ENCODE data around the gene CAPN1.

GRCh38 chr11:65156256-65156655, 25.5 kb upstream of the CAPN1 start:
- TF ChIP-seq CTCF (IDR thresholded peaks at IDR 0.05) (no peak), POLR2AphosphoS5 (IDR thresholded peaks at IDR 0.05; ENCODE audit: low read depth, low read length) (no peak), EZH2phosphoT487 (IDR thresholded peaks at IDR 0.05; ENCODE audit: borderline replicate concordance, low read depth) (no peak), TAF1 (IDR thresholded peaks at IDR 0.05; ENCODE audit: borderline replicate concordance, low read depth, low read length) (no peak), YY1 (IDR thresholded peaks at IDR 0.05; ENCODE audit: low read depth) (no peak), GATA2 (CRISPR knock-in tag; IDR thresholded peaks at IDR 0.05) (no peak)
- TF ChIP-seq, protein P1, sequence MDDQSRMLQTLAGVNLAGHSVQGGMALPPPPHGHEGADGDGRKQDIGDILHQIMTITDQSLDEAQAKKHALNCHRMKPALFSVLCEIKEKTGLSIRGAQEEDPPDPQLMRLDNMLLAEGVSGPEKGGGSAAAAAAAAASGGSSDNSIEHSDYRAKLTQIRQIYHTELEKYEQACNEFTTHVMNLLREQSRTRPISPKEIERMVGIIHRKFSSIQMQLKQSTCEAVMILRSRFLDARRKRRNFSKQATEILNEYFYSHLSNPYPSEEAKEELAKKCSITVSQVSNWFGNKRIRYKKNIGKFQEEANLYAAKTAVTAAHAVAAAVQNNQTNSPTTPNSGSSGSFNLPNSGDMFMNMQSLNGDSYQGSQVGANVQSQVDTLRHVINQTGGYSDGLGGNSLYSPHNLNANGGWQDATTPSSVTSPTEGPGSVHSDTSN (IDR thresholded peaks at IDR 0.05), result no peak
- TF ChIP-seq, protein P2, sequence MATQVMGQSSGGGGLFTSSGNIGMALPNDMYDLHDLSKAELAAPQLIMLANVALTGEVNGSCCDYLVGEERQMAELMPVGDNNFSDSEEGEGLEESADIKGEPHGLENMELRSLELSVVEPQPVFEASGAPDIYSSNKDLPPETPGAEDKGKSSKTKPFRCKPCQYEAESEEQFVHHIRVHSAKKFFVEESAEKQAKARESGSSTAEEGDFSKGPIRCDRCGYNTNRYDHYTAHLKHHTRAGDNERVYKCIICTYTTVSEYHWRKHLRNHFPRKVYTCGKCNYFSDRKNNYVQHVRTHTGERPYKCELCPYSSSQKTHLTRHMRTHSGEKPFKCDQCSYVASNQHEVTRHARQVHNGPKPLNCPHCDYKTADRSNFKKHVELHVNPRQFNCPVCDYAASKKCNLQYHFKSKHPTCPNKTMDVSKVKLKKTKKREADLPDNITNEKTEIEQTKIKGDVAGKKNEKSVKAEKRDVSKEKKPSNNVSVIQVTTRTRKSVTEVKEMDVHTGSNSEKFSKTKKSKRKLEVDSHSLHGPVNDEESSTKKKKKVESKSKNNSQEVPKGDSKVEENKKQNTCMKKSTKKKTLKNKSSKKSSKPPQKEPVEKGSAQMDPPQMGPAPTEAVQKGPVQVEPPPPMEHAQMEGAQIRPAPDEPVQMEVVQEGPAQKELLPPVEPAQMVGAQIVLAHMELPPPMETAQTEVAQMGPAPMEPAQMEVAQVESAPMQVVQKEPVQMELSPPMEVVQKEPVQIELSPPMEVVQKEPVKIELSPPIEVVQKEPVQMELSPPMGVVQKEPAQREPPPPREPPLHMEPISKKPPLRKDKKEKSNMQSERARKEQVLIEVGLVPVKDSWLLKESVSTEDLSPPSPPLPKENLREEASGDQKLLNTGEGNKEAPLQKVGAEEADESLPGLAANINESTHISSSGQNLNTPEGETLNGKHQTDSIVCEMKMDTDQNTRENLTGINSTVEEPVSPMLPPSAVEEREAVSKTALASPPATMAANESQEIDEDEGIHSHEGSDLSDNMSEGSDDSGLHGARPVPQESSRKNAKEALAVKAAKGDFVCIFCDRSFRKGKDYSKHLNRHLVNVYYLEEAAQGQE (IDR thresholded peaks at IDR 0.05; ENCODE audit: low read depth, low read length), result no peak
- TF ChIP-seq, protein P3, sequence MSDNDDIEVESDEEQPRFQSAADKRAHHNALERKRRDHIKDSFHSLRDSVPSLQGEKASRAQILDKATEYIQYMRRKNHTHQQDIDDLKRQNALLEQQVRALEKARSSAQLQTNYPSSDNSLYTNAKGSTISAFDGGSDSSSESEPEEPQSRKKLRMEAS (IDR thresholded peaks at IDR 0.05; ENCODE audit: low read depth), result no peak
